ENCODE data around the gene MGLL. TPM values are rescaled to one million over a fixed set of nuclear protein-coding genes. Genes with fewer than 3 reads are reported as not detected.

MGLL gene
- total and polyA plus RNA-seq, 9 of the 15 experiments (the other 6 are each of a cell fraction or from before 2014, with no cell fraction given) = 0.12 to 0.32 (median 0.18) TPM; not detected in 6

DNA sequence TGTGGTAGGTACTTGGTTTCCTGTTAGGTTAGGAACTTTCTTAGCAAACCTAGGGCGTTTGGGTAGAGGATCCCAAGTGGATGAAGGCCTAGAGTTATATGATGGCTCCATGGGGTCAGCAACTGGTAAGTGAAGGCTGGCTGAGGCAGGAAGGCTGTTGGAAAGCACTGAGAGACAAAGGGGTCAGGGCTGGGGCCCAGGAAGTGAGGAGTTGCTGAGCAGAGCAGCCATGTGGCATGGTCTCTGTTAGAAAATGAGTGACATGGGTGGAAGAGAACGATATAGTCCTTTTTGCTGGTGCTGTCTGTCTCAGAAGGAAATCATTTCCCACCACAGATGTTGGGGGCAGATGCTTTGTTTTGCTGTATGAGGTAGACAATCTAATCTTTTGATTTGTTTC, 34.5 kb upstream of the MGLL start:
- POLR2A ChIA-PET = no interaction called here
- TF ChIP-seq TCF3 (CRISPR knock-in tag; IDR thresholded peaks at IDR 0.05) (no peak), ZBTB1 (CRISPR knock-in tag; IDR thresholded peaks at IDR 0.05; ENCODE audit: borderline replicate concordance, low read depth) (no peak), HNRNPL (IDR thresholded peaks at IDR 0.05; ENCODE audit: low read depth, low read length) (no peak), MAZ (CRISPR knock-in tag; conservative IDR thresholded peaks at IDR 0.05 in 1 of 2, IDR thresholded peaks at IDR 0.05 in 1 of 2) (no peak), GTF2E2 (tag; IDR thresholded peaks at IDR 0.05) (no peak), ZNF174 (CRISPR knock-in tag; IDR thresholded peaks at IDR 0.05) (no peak), ZNF699 (CRISPR knock-in tag; IDR thresholded peaks at IDR 0.05; ENCODE audit: insufficient replicate concordance) (no peak), TRIM28 (IDR thresholded peaks at IDR 0.05) (no peak), KHSRP (IDR thresholded peaks at IDR 0.05) (no peak), RAD51 (IDR thresholded peaks at IDR 0.05; ENCODE audit: borderline replicate concordance, low read depth) (no peak), DIDO1 (tag; IDR thresholded peaks at IDR 0.05; ENCODE audit: low read depth) (no peak), BCL6 (CRISPR knock-in tag; IDR thresholded peaks at IDR 0.05) (no peak), ZNF384 (IDR thresholded peaks at IDR 0.05; ENCODE audit: low read depth, low read length) (no peak), MAFF (IDR thresholded peaks at IDR 0.05; ENCODE audit: low read length) (no peak), CBFA2T2 (conservative IDR thresholded peaks at IDR 0.05) (no peak), RAD21 (CRISPR knock-in tag; conservative IDR thresholded peaks at IDR 0.05 in 1 of 2, IDR thresholded peaks at IDR 0.05 in 1 of 2) (no peak), DPF2 (IDR thresholded peaks at IDR 0.05) (no peak)
- TF ChIP-seq, protein P1, sequence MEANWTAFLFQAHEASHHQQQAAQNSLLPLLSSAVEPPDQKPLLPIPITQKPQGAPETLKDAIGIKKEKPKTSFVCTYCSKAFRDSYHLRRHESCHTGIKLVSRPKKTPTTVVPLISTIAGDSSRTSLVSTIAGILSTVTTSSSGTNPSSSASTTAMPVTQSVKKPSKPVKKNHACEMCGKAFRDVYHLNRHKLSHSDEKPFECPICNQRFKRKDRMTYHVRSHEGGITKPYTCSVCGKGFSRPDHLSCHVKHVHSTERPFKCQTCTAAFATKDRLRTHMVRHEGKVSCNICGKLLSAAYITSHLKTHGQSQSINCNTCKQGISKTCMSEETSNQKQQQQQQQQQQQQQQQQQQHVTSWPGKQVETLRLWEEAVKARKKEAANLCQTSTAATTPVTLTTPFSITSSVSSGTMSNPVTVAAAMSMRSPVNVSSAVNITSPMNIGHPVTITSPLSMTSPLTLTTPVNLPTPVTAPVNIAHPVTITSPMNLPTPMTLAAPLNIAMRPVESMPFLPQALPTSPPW (CRISPR knock-in tag; IDR thresholded peaks at IDR 0.05) = no peak
- TF ChIP-seq, protein P2, sequence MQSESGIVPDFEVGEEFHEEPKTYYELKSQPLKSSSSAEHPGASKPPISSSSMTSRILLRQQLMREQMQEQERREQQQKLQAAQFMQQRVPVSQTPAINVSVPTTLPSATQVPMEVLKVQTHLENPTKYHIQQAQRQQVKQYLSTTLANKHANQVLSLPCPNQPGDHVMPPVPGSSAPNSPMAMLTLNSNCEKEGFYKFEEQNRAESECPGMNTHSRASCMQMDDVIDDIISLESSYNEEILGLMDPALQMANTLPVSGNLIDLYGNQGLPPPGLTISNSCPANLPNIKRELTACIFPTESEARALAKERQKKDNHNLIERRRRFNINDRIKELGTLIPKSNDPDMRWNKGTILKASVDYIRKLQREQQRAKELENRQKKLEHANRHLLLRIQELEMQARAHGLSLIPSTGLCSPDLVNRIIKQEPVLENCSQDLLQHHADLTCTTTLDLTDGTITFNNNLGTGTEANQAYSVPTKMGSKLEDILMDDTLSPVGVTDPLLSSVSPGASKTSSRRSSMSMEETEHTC (IDR thresholded peaks at IDR 0.05) = no peak
- TF ChIP-seq, protein P3, sequence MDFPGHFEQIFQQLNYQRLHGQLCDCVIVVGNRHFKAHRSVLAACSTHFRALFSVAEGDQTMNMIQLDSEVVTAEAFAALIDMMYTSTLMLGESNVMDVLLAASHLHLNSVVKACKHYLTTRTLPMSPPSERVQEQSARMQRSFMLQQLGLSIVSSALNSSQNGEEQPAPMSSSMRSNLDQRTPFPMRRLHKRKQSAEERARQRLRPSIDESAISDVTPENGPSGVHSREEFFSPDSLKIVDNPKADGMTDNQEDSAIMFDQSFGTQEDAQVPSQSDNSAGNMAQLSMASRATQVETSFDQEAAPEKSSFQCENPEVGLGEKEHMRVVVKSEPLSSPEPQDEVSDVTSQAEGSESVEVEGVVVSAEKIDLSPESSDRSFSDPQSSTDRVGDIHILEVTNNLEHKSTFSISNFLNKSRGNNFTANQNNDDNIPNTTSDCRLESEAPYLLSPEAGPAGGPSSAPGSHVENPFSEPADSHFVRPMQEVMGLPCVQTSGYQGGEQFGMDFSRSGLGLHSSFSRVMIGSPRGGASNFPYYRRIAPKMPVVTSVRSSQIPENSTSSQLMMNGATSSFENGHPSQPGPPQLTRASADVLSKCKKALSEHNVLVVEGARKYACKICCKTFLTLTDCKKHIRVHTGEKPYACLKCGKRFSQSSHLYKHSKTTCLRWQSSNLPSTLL (IDR thresholded peaks at IDR 0.05) = no peak
- no peaks in the 10 kb centered on the region for H3K9me3 ChIP-seq (replicated peaks; ENCODE audit: control insufficient read depth, insufficient read depth, low read depth, low read length)
- intact Hi-C loops (cut with micrococcal nuclease) = no loop called here
- WGBS (ENCODE audit: insufficient coverage, low coverage, missing lambda C conversion rate) = 0% methylated on average over 2 of the region's 2 CpGs
- H3K9me1 ChIP-seq (ENCODE audit: control insufficient read depth, insufficient read depth, low read length) = no peaks in the 10 kb centered on the region
- ATAC-seq (no peak), DNase-seq (ENCODE audit: extremely low read depth in 1 of 4, low spot score in 3 of 4) (no peak), FAIRE-seq (no peak)
- H3K27me3 ChIP-seq (ENCODE audit: control insufficient read depth in 2 of 2, insufficient read depth in 2 of 2, low read length in 2 of 2) = peaks cover 6 to 30% of the 10 kb centered on the region in 2 experiments; a peak in 3 of 5 replicates
- H2AFZ ChIP-seq (ENCODE audit: low read depth, low read length) = no peak overlapping the region
- in situ Hi-C loops (cut with MboI) = loop anchor here (10.0 kb wide), 1 partner anchor 278 kb away; no protein-coding TSS in a partner anchor
- H3K27ac ChIP-seq (ENCODE audit: extremely low read depth, low read depth, low read length) = no peak overlapping the region
- CTCF ChIA-PET (ENCODE audit: low intra/inter-chr PET ratio) = no interaction called here
- H3K4me3 ChIP-seq = no peak overlapping the region
- no peaks in the 10 kb centered on the region for H3K79me2 ChIP-seq (ENCODE audit: control insufficient read depth, insufficient read depth, low read length)
- no peak overlapping the region for H3K4me2 ChIP-seq (ENCODE audit: insufficient read depth, low read length)
- no peak overlapping the region for H3K9ac ChIP-seq (ENCODE audit: insufficient read depth in 1 of 2, low read depth in 2 of 2, low read length in 2 of 2)
- H4K20me1 ChIP-seq (replicated peaks; ENCODE audit: control insufficient read depth, insufficient read depth, low read length) = no peaks in the 10 kb centered on the region
- no peaks in the 10 kb centered on the region for H3K36me3 ChIP-seq (ENCODE audit: control insufficient read depth, insufficient read depth, low read length)
- no peaks in the 10 kb centered on the region for H3K4me1 ChIP-seq (replicated peaks in 1 of 2; ENCODE audit: control insufficient read depth in 2 of 2, insufficient read depth in 2 of 2, low read length in 2 of 2)
- BruUV-seq (replicated peaks) = no TSS peak
